ENCODE data around the gene HBZ. TPM values are rescaled to one million over a fixed set of nuclear protein-coding genes. Genes with fewer than 3 reads are reported as not detected.

Gene HBZ
- total RNA-seq, 1 experiment from 2014 or later, result not detected

DNA sequence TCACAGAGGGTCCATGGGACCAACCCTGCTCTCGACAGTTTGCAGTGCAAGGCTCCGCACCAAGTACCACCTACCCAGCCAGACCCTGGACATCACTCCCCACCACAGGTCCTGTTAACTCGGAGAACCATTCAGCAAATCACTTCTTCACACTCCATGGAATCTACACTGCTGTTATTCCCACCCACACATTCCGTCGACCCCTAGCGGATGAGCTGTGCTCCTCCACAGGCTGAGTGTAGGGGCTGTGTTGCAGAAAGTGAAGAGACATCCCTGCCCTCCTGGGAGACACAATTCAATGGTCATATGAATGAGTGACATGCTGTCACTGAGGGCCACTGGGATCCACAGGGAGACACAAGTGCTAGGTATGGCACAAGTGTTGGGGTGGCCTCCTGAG is 46.9 kb upstream of the HBZ start:
- H3K27ac ChIP-seq (ENCODE audit: low read depth, low read length), result no peak overlapping the region
- no peak overlapping the region for H3K9ac ChIP-seq (ENCODE audit: low read length)
- H2AFZ ChIP-seq (ENCODE audit: low read depth, low read length, poor library complexity, severe bottlenecking), result no peak overlapping the region
- H3K4me1 ChIP-seq (ENCODE audit: control insufficient read depth in 1 of 2, insufficient read depth in 2 of 2, low read length in 2 of 2), result peaks cover 0 to 9% of the 10 kb centered on the region in 2 experiments; a peak in 3 of 4 replicates
- no peaks in the 10 kb centered on the region for H3K27me3 ChIP-seq (ENCODE audit: insufficient read depth, low read length)
- H3K36me3 ChIP-seq (ENCODE audit: control insufficient read depth in 1 of 2, insufficient read depth in 2 of 2, low read length in 2 of 2), result no peaks in the 10 kb centered on the region; a peak in 2 of 4 replicates
- no peaks in the 10 kb centered on the region for H3K9me3 ChIP-seq (ENCODE audit: control insufficient read depth in 1 of 2, insufficient read depth in 1 of 2, low read depth in 1 of 2, low read length in 2 of 2)
- BruUV-seq (replicated peaks), result no TSS peak
- TF ChIP-seq YY1 (IDR thresholded peaks at IDR 0.05; ENCODE audit: extremely low read depth, insufficient replicate concordance, low read depth, low read length) (no peak), SRF (IDR thresholded peaks at IDR 0.05; ENCODE audit: low read depth) (no peak), ZFX (IDR thresholded peaks at IDR 0.05) (no peak), ZNF274 (IDR thresholded peaks at IDR 0.05; ENCODE audit: low read depth, low read length) (no peak), CBX3 (IDR thresholded peaks at IDR 0.05; ENCODE audit: low read depth) (no peak), RAD21 (IDR thresholded peaks at IDR 0.05; ENCODE audit: low read depth) (no peak), CEBPB (IDR thresholded peaks at IDR 0.05; ENCODE audit: low read depth) (no peak), SIN3A (IDR thresholded peaks at IDR 0.05; ENCODE audit: low read depth) (no peak), POLR2A (IDR thresholded peaks at IDR 0.05; ENCODE audit: borderline replicate concordance, extremely low read depth, insufficient read depth, insufficient read length) (no peak)
- TF ChIP-seq, protein P1, sequence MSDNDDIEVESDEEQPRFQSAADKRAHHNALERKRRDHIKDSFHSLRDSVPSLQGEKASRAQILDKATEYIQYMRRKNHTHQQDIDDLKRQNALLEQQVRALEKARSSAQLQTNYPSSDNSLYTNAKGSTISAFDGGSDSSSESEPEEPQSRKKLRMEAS (IDR thresholded peaks at IDR 0.05), result no peak
- TF ChIP-seq, protein P2, sequence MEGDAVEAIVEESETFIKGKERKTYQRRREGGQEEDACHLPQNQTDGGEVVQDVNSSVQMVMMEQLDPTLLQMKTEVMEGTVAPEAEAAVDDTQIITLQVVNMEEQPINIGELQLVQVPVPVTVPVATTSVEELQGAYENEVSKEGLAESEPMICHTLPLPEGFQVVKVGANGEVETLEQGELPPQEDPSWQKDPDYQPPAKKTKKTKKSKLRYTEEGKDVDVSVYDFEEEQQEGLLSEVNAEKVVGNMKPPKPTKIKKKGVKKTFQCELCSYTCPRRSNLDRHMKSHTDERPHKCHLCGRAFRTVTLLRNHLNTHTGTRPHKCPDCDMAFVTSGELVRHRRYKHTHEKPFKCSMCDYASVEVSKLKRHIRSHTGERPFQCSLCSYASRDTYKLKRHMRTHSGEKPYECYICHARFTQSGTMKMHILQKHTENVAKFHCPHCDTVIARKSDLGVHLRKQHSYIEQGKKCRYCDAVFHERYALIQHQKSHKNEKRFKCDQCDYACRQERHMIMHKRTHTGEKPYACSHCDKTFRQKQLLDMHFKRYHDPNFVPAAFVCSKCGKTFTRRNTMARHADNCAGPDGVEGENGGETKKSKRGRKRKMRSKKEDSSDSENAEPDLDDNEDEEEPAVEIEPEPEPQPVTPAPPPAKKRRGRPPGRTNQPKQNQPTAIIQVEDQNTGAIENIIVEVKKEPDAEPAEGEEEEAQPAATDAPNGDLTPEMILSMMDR (IDR thresholded peaks at IDR 0.05 in 2 of 3, conservative IDR thresholded peaks at IDR 0.05 in 1 of 3; ENCODE audit: borderline replicate concordance in 1 of 3, insufficient read depth in 1 of 3, low read depth in 2 of 3, low read length in 2 of 3), result no peak
- no peaks in the 10 kb centered on the region for H3K79me2 ChIP-seq (ENCODE audit: insufficient read depth, low read length)
- ChIA-PET RAD21 (ENCODE audit: low non-redundant PET in 1 of 2, low total read pairs in 2 of 2, uncharacterized antibody in 2 of 2, unreplicated experiment in 2 of 2) (no interaction called here), POLR2A (no interaction called here), CTCF (no interaction called here)
- no peaks in the 10 kb centered on the region for H3K9me2 ChIP-seq (ENCODE audit: insufficient read depth)
- no peak overlapping the region for H3K4me2 ChIP-seq (ENCODE audit: low read length)
- no peak overlapping the region for H3K4me3 ChIP-seq (replicated peaks in 1 of 2; ENCODE audit: low read depth in 1 of 2, low read length in 2 of 2)
- no peak for ATAC-seq
- DNase-seq (ENCODE audit: low read depth, low spot score), result no peak
- no peaks in the 10 kb centered on the region for H4K20me1 ChIP-seq (ENCODE audit: insufficient read depth)
- intact Hi-C loops (cut with micrococcal nuclease), result no loop called here

Measured in HCT116 (cell line).